ENCODE measurements around the gene R3HDM4.

- TF ChIP-seq CTCF (IDR thresholded peaks at IDR 0.05; ENCODE audit: low read depth, low read length) (no peak), POLR2A (IDR thresholded peaks at IDR 0.05; ENCODE audit: extremely low read depth, insufficient read length) (no peak)
These were observed 16.9 kb upstream of the R3HDM4 start for GRCh38 chr19:929891-930258.

Data from NB4 (cell line).